Fibroblast of pulmonary artery (primary cell): Measurements from ENCODE around the gene SNCA.
A peak's percentile ranks its signal among the peaks of the same experiment; 100 is the strongest.

Source experiments
- DNase-seq: peaks from one replicate; pipeline ENCODE4 v3.0.0-alpha.2; 2010; ENCODE audit warnings: low read depth
- H3K4me3 ChIP-seq: replicated peaks from 2 replicates; pipeline ENCODE4 v1.5.1; 2011; ENCODE audit warnings: low read depth, mild to moderate bottlenecking, control low read depth, low read length, moderate library complexity
- CTCF ChIP-seq: IDR thresholded peaks from 2 replicates; pipeline ENCODE4 v1.5.1; 2011; ENCODE audit warnings: mild to moderate bottlenecking, control low read depth, low read length, inconsistent platforms; ENCODE audit errors: missing control alignments

Gene SNCA

GRCh38 chr4:89716893-89717292, 120.1 kb downstream of the SNCA start:
- TF ChIP-seq CTCF: no peak
- H3K4me3 ChIP-seq: no peak overlapping the region

GRCh38 chr4:89715631-89716030, 121.3 kb downstream of the SNCA start:
- DNase-seq: no peak
- TF ChIP-seq CTCF: no peak
- H3K4me3 ChIP-seq: no peak overlapping the region

More at GRCh38 chr4:89716893-89717292, 120.1 kb downstream of the SNCA start:
- no peak for DNase-seq

- no peak for DNase-seq
- H3K4me3 ChIP-seq: no peak overlapping the region
- no peak for TF ChIP-seq CTCF
These were observed 124.1 kb downstream of the SNCA start for GRCh38 chr4:89712827-89713226.

- DNase-seq: peak; percentile 63
- no peak for TF ChIP-seq CTCF
- no peak overlapping the region for H3K4me3 ChIP-seq
These were observed 124.8 kb downstream of the SNCA start for GRCh38 chr4:89712141-89712540.

- DNase-seq: peak; percentile 77
- TF ChIP-seq CTCF: no peak
- no peak overlapping the region for H3K4me3 ChIP-seq
These were observed 128.0 kb downstream of the SNCA start for GRCh38 chr4:89708903-89709421.

GRCh38 chr4:89707467-89707866, 129.5 kb downstream of the SNCA start:
- DNase-seq: no peak
- TF ChIP-seq CTCF: no peak
- no peak overlapping the region for H3K4me3 ChIP-seq

- H3K4me3 ChIP-seq: no peak overlapping the region
- DNase-seq: no peak
- no peak for TF ChIP-seq CTCF
These were observed 132.1 kb downstream of the SNCA start for GRCh38 chr4:89704651-89705395.
